ENCODE data around the gene RGMA. TPM values are rescaled to one million over a fixed set of nuclear protein-coding genes. Genes with fewer than 3 reads are reported as not detected.

Gene RGMA
- total and polyA plus RNA-seq, 2 donors (not counting 1 experiment from before 2014, with no cell fraction given) = not detected

DNA sequence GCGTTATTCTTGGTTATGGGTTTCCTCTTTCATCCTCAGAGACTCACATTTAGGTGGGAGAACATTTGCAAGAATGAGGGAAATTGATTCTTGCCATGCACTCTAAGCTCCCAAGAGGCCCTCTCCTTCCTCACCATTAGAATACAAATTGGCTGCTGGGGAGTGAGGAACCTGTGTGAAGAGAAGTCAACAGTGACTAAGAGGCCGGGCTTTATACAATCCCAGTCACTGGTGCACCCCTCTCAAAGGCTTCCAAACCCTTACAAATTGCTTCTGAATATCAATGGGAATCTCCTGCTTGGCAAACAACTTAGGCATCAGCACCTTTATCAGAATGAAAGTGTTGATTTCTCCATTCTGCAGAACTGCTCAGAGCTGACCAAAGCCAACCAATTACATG, 16.5 kb upstream of the RGMA start:
- no peak for DNase-seq
- no peak for ATAC-seq (ENCODE audit: low read depth)
- intact Hi-C loops (cut with micrococcal nuclease) = no loop called here
- Mint-ChIP-seq H3K4me1 (no peaks in the 10 kb centered on the region), H3K27me3 (peaks cover 27% of the 10 kb centered on the region), H3K4me3 (no peak overlapping the region), H3K27ac (no peak overlapping the region), H3K9me3 (ENCODE audit: insufficient read depth) (no peaks in the 10 kb centered on the region)
- POLR2A ChIA-PET = no interaction called here
- Histone ChIP-seq H4K20me1 (ENCODE audit: control insufficient read depth, insufficient read depth, low read length, poor library complexity, severe bottlenecking) (no peaks in the 10 kb centered on the region), H3K9ac (ENCODE audit: low read length) (no peak overlapping the region), H3K9me3 (ENCODE audit: control extremely low read depth in 1 of 3, control insufficient read depth in 2 of 3, insufficient read depth in 1 of 3, low read length in 2 of 3) (no peaks in the 10 kb centered on the region), H3K4me3 (ENCODE audit: control extremely low read depth in 1 of 5, extremely low read depth in 1 of 5, insufficient read depth in 1 of 5, low read depth in 2 of 5, low read length in 4 of 5) (no peak overlapping the region), H3K4me1 (ENCODE audit: control insufficient read depth in 2 of 2, insufficient read depth in 2 of 2, low read length in 2 of 2) (no peaks in the 10 kb centered on the region), H3K27ac (ENCODE audit: low read length in 2 of 2) (no peak overlapping the region), H2AFZ (ENCODE audit: insufficient read depth, low read depth, low read length, poor library complexity, severe bottlenecking) (no peak overlapping the region), H3K27me3 (replicated peaks in 1 of 4; ENCODE audit: control extremely low read depth in 1 of 4, control insufficient read depth in 3 of 4, insufficient read depth in 4 of 4, low read length in 3 of 4) (peaks cover 0 to 8% (median 1%) of the 10 kb centered on the region in 4 experiments), H3K79me2 (ENCODE audit: control insufficient read depth, insufficient read depth, low read length) (no peaks in the 10 kb centered on the region), H3K4me2 (replicated peaks; ENCODE audit: low read depth, low read length, poor library complexity, severe bottlenecking) (no peak overlapping the region), H3K36me3 (replicated peaks in 1 of 2; ENCODE audit: control extremely low read depth in 1 of 2, control insufficient read depth in 1 of 2, extremely low read depth in 1 of 2, insufficient read depth in 2 of 2, low read length in 1 of 2) (no peaks in the 10 kb centered on the region)
- CTCF ChIA-PET = no interaction called here
- TF ChIP-seq, protein P1, sequence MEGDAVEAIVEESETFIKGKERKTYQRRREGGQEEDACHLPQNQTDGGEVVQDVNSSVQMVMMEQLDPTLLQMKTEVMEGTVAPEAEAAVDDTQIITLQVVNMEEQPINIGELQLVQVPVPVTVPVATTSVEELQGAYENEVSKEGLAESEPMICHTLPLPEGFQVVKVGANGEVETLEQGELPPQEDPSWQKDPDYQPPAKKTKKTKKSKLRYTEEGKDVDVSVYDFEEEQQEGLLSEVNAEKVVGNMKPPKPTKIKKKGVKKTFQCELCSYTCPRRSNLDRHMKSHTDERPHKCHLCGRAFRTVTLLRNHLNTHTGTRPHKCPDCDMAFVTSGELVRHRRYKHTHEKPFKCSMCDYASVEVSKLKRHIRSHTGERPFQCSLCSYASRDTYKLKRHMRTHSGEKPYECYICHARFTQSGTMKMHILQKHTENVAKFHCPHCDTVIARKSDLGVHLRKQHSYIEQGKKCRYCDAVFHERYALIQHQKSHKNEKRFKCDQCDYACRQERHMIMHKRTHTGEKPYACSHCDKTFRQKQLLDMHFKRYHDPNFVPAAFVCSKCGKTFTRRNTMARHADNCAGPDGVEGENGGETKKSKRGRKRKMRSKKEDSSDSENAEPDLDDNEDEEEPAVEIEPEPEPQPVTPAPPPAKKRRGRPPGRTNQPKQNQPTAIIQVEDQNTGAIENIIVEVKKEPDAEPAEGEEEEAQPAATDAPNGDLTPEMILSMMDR (IDR thresholded peaks at IDR 0.05) = no peak
- no peak for TF ChIP-seq EZH2 (IDR thresholded peaks at IDR 0.05; ENCODE audit: borderline replicate concordance, insufficient read depth, low read depth, low read length, poor library complexity, severe bottlenecking)
- no CpG with 5 or more reads among the region's 2 CpGs for WGBS (ENCODE audit: insufficient coverage)

DNA sequence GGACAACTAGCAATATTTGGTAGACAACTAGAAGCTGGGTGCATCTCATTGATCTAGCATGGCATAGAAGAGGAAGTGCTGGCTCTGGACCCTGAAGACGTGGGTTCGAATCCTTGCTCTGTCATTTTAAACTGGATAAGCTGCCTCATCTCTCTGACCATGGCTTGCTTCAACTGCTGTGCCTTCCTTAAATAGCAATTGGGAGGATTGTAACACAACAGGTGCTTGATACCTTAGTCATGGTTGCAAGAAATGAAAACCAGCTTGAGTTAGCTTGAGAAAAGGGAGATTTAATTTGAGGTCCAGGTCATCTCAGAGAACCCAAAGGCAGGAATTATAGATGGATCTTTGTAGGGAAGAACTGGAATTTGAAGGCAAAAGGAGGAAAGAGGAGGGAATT, 14.8 kb upstream of the RGMA start:
- CTCF ChIA-PET = no interaction called here
- no peak overlapping the region for H3K4me2 ChIP-seq (replicated peaks; ENCODE audit: low read depth, low read length, poor library complexity, severe bottlenecking)
- ATAC-seq (ENCODE audit: low read depth) (no peak), DNase-seq (no peak)
- peaks cover 0 to 6% (median 0%) of the 10 kb centered on the region in 3 donors for H3K9me3 ChIP-seq (ENCODE audit: control extremely low read depth in 1 of 3, control insufficient read depth in 2 of 3, insufficient read depth in 1 of 3, low read length in 2 of 3)
- Mint-ChIP-seq H3K4me3 (no peak overlapping the region), H3K9me3 (ENCODE audit: insufficient read depth) (no peaks in the 10 kb centered on the region), H3K4me1 (no peaks in the 10 kb centered on the region), H3K27me3 (peaks cover 25% of the 10 kb centered on the region), H3K27ac (no peak overlapping the region)
- H3K9ac ChIP-seq (ENCODE audit: low read length) = no peak overlapping the region
- no peaks in the 10 kb centered on the region for H4K20me1 ChIP-seq (ENCODE audit: control insufficient read depth, insufficient read depth, low read length, poor library complexity, severe bottlenecking)
- H2AFZ ChIP-seq (ENCODE audit: insufficient read depth, low read depth, low read length, poor library complexity, severe bottlenecking) = no peak overlapping the region
- 85% methylated on average over 2 of the region's 2 CpGs for WGBS (ENCODE audit: insufficient coverage)
- no peaks in the 10 kb centered on the region for H3K4me1 ChIP-seq (ENCODE audit: control insufficient read depth in 2 of 2, insufficient read depth in 2 of 2, low read length in 2 of 2)
- no peaks in the 10 kb centered on the region for H3K79me2 ChIP-seq (ENCODE audit: control insufficient read depth, insufficient read depth, low read length)
- POLR2A ChIA-PET = no interaction called here
- peaks cover 0 to 1% (median 0%) of the 10 kb centered on the region in 4 experiments for H3K27me3 ChIP-seq (replicated peaks in 1 of 4; ENCODE audit: control extremely low read depth in 1 of 4, control insufficient read depth in 3 of 4, insufficient read depth in 4 of 4, low read length in 3 of 4)
- no peak overlapping the region for H3K4me3 ChIP-seq (ENCODE audit: control extremely low read depth in 1 of 5, extremely low read depth in 1 of 5, insufficient read depth in 1 of 5, low read depth in 2 of 5, low read length in 4 of 5)
- intact Hi-C loops (cut with micrococcal nuclease) = no loop called here
- H3K27ac ChIP-seq (ENCODE audit: low read length in 2 of 2) = no peak overlapping the region
- H3K36me3 ChIP-seq (replicated peaks in 1 of 2; ENCODE audit: control extremely low read depth in 1 of 2, control insufficient read depth in 1 of 2, extremely low read depth in 1 of 2, insufficient read depth in 2 of 2, low read length in 1 of 2) = no peaks in the 10 kb centered on the region
- no peak for TF ChIP-seq EZH2 (IDR thresholded peaks at IDR 0.05; ENCODE audit: borderline replicate concordance, insufficient read depth, low read depth, low read length, poor library complexity, severe bottlenecking)
- TF ChIP-seq, protein P1 (IDR thresholded peaks at IDR 0.05) = no peak
